GM21526 (cell line): ENCODE results near the gene SORCS2.
"Not testable (repeated sequence)": the region's sequence is repeated elsewhere in the genome, so short reads cannot be mapped to it uniquely, and the experiment has no call there.

Experiments used
- ATAC-seq: cut with Tn5 transposase; IDR thresholded peaks from one replicate; pipeline ENCODE4 v1.9.1; 2021; ENCODE audit warnings: moderate library complexity; ENCODE audit not compliant: unreplicated experiment, low FRiP score

The SORCS2 gene

GRCh38 chr4:7451800-7452199 is 259.5 kb downstream of the SORCS2 start:
- no peak for ATAC-seq

- ATAC-seq, result not testable (repeated sequence)
Measured at GRCh38 chr4:7452802-7453201, 260.5 kb downstream of the SORCS2 start.

GRCh38 chr4:7457201-7458065 is 265.1 kb downstream of the SORCS2 start:
- no peak for ATAC-seq

GRCh38 chr4:7458066-7458425 is 265.7 kb downstream of the SORCS2 start:
- ATAC-seq, result no peak

GRCh38 chr4:7458477-7458876 is 266.1 kb downstream of the SORCS2 start:
- no peak for ATAC-seq

- no peak for ATAC-seq
Measured at GRCh38 chr4:7459471-7459870, 267.1 kb downstream of the SORCS2 start.

GRCh38 chr4:7460566-7460965 is 268.2 kb downstream of the SORCS2 start:
- no peak for ATAC-seq

- no peak for ATAC-seq
Measured at GRCh38 chr4:7461230-7461629, 268.9 kb downstream of the SORCS2 start.

GRCh38 chr4:7462509-7462971 is 270.2 kb downstream of the SORCS2 start:
- ATAC-seq, result no peak

DNA sequence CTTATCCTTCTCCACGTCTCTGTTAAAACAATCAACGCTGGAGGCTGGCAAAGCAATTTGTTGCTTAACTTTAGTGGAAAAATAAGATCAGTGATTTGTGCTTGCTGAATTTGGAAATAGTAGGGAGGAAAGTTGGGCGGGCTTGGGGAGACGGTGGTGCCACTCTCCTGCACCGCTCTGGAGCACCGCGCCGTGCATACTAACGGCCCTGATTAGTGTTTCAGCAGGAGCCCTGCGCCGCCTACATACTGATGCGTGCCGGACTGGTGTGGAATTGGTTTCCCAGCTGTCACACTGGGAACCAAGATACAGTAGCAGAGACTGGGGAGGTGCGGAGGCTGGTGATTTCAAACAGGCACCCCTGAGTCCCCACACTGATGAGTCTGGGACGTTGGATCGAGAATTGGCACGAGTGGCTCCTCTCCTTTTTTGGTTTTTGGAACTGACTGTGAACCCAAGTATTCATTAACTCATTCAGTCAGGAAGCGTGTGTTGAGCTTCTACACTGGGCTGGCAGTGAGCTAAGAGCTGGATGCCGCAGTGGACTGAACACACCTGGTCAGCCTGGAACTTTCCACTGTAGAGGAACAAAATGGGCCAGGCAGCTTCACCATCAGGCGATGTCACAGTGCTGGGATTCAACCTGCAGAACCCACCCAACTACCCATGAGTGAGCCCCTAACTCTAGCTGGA is 271.4 kb downstream of the SORCS2 start:
- no peak for ATAC-seq

- no peak for ATAC-seq
Measured at GRCh38 chr4:7464259-7464655, 271.9 kb downstream of the SORCS2 start.

DNA sequence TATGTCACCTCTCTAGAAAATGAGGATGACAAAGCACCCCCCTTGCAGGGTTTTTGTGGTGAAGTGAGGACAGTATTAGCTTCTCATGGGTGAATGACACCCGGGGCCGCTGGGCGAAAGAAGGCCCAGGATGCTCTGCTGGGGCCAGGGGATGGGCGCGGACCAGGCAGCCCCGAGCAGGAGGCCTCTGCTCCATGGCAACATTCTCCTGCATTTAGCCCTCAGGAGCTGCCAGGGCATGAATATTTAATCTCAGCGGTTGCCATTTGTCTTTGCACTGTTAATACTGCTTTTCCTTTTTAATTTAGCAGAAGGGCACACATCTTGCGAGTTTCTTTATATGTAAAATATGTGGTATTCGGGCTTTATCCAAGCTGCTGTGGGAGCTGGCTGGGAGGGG is 272.7 kb downstream of the SORCS2 start:
- no peak for ATAC-seq

DNA sequence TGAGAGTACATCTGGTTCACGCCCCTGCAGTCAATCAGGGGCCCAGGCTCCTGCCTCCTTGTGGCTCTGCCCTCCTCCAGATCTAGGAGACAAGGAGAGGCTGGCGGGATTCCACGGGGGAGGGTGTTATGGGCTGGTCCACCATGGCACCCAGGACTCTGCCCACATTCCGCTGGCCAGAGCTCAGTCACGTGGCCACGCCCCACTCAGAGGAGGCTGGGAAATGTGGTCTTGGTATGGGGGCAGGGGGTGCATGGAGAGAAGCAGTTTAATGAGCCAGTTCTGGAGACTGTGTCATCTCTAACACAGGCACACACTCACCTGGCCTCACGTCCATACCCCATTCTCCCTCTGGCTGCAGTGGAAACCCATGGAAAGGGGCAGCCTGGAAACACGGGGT is 273.9 kb downstream of the SORCS2 start:
- ATAC-seq, result no peak

DNA sequence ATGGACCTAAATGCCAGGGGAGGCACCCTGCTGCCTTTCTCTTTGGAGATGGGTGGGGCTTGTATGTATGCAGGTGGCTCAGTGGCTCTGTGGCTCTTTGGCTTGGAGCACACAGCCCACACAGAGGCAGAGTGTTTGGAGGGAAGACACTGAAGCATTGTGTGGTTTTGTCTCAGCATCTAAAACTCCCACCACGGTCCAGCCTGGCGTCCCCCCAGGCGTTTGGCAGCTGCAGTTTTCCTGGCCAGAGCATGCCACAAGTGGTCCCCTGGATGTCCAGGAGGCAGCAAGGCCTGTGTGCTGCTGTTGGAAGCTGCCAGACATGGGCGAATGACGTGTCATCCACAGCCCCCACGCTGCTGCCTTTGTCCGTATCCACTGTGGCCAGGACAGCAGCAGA is 274.6 kb downstream of the SORCS2 start:
- ATAC-seq, result no peak

GRCh38 chr4:7467471-7467870 is 275.1 kb downstream of the SORCS2 start:
- no peak for ATAC-seq

GRCh38 chr4:7469023-7469422 is 276.7 kb downstream of the SORCS2 start:
- no peak for ATAC-seq

DNA sequence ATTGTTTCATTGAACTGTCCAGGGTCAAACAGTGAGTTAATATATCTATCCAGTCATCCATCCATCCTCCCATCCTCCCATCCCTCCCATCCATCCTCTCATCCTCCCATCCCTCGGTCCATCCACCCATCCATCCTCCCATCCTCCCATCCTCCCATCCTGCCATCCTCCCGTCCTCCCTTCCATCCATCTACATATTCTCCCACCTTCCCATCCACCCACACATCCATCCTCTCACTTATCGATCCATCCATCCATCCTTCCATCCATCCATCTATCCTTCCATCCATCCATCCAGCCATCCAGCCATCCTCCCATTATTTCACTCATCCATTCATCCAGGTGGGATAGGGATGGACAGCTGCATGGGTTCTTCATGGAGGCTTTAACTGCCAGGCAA is 277.8 kb downstream of the SORCS2 start:
- no peak for ATAC-seq

DNA sequence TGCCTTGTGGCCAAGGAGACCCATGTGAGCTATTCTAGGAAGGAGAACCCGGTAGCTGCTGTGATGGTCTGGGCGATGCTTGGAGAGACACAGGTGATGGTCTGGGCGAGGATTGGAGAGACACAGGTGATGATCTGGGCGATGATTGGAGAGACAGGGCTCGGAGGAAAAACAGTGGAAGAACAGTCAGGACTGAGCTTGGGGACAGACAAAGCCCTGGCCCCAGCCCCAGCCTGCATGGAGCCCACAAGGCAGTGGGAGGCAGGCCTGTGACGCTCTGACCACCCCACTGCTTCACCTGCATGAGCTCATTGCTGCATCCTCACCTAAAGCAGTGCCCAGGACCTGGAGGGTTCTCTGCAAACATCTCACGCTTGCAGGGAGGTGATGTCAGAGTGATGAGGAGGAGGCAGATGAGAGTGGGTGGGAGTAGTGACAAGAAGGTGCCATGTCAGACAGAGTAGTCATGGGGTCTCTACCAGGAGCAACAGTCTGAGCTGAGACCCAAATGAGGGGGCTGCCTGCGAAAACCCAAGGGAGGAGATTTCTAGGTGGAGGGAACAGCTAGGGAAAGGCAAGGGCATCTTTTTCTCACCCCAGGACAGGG is 278.3 kb downstream of the SORCS2 start:
- ATAC-seq, result no peak

GRCh38 chr4:7472442-7473013 is 280.2 kb downstream of the SORCS2 start:
- no peak for ATAC-seq

GRCh38 chr4:7473081-7473480 is 280.7 kb downstream of the SORCS2 start:
- no peak for ATAC-seq

DNA sequence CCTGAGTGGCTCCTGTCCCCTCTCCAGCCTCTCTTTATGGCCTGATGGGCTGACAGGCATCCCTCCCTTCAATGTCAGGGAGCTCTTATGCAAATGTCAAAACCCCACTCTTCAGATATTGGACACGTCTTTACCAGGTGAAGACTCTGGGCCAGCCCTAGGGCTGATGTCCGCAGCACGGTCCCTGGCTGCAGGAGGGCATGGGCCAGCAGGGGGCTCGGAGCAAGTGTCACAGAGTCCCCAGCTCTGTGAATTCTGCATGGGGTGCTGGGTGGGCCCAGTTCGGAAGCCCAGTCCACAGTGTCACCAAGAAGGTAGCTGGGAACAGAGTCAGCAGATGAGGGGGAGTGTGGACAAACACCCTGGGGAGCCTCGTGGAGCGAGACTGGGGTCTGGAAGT is 282.0 kb downstream of the SORCS2 start:
- ATAC-seq, result no peak
